Activated naive CD8-positive, alpha-beta T cell treated with anti-CD3 and anti-CD28 coated beads, Interleukin-2, amount 10 ng/mL, durations not matched to agents 7 days and 5 days (primary cell): ENCODE data around the gene DNAH9. TPM values are rescaled to one million over a fixed set of nuclear protein-coding genes. Genes with fewer than 3 reads are reported as not detected.

Experiments used
- ATAC-seq: fragments of 150-1000 bp; cut with Tn5 transposase; one replicate; pipeline ENCODE4 v1.10.0; 2021; ENCODE audit warnings: low read depth, moderate library complexity
- POLR2A ChIA-PET: fragments of 350-600 bp; sonication (Branson Sonifier 250); formaldehyde crosslinking; loops from one replicate; lab custom pipeline; 2021; ENCODE audit warnings: antibody characterized with exemption; lab: Charles Lee
- DNase-seq: peaks from one replicate; pipeline ENCODE4 v3.0.0; 2021
- H3K27ac Mint-ChIP-seq: one replicate; pipeline ENCODE4 v1.8.0; 2022; ENCODE audit warnings: mild to moderate bottlenecking, mixed read lengths
- H3K27me3 Mint-ChIP-seq: one replicate; pipeline ENCODE4 v1.8.0; 2022; ENCODE audit warnings: mild to moderate bottlenecking, moderate library complexity, mixed read lengths
- H3K36me3 Mint-ChIP-seq: one replicate; pipeline ENCODE4 v1.8.0; 2021; ENCODE audit warnings: mild to moderate bottlenecking, mixed read lengths
- H3K4me1 Mint-ChIP-seq: one replicate; pipeline ENCODE4 v1.8.0; 2021; ENCODE audit warnings: mixed read lengths
- H3K4me3 Mint-ChIP-seq: one replicate; pipeline ENCODE4 v1.8.0; 2022; ENCODE audit warnings: mild to moderate bottlenecking, moderate library complexity, mixed read lengths
- H3K9me3 Mint-ChIP-seq: one replicate; pipeline ENCODE4 v1.8.0; 2021; ENCODE audit warnings: mixed read lengths
- total RNA-seq, 2 experiments: library from RNA; stranded (reverse); gene quantifications; one replicate each; pipeline ENCODE4 v1.2.3, GENCODE V29; 2021

The DNAH9 gene
- not detected for total RNA-seq

- H3K4me3 Mint-ChIP-seq = peak within 1 kb of the TSS; percentile 3
- peaks cover 3% of the 10 kb centered on the region for H3K36me3 Mint-ChIP-seq
- peaks cover 5% of the 10 kb centered on the region for H3K9me3 Mint-ChIP-seq
- POLR2A ChIA-PET = no interaction called here
- peak within 1 kb of the TSS; percentile 2 for H3K27ac Mint-ChIP-seq
- H3K4me1 Mint-ChIP-seq = peaks cover 3% of the 10 kb centered on the region
- DNase-seq (peak; percentile 30), ATAC-seq (peak; percentile 47)
- H3K27me3 Mint-ChIP-seq = peaks cover 20% of the 10 kb centered on the region
These were observed at the start of gene DNAH9 for GRCh38 chr17:11598274-11599221. Gene DNAH9, plus strand, starts transcription at chr17:11598470. Its CDS starts 29 bp downstream, at chr17:11598499.

GRCh38 chr17:11550431-11550830 is 47.8 kb upstream of the DNAH9 start:
- H3K27me3 Mint-ChIP-seq = no peaks in the 10 kb centered on the region
- ATAC-seq (no peak), DNase-seq (no peak)
- H3K9me3 Mint-ChIP-seq = peaks cover 2% of the 10 kb centered on the region
- H3K27ac Mint-ChIP-seq = no peak overlapping the region
- no peak overlapping the region for H3K4me3 Mint-ChIP-seq
- POLR2A ChIA-PET = no interaction called here
- no peaks in the 10 kb centered on the region for H3K36me3 Mint-ChIP-seq
- H3K4me1 Mint-ChIP-seq = no peaks in the 10 kb centered on the region

- no peaks in the 10 kb centered on the region for H3K36me3 Mint-ChIP-seq
- POLR2A ChIA-PET = no interaction called here
- ATAC-seq (no peak), DNase-seq (no peak)
- no peak overlapping the region for H3K4me3 Mint-ChIP-seq
- no peaks in the 10 kb centered on the region for H3K27me3 Mint-ChIP-seq
- no peak overlapping the region for H3K27ac Mint-ChIP-seq
- no peaks in the 10 kb centered on the region for H3K4me1 Mint-ChIP-seq
- peaks cover 4% of the 10 kb centered on the region for H3K9me3 Mint-ChIP-seq
These were observed 46.8 kb upstream of the DNAH9 start for GRCh38 chr17:11551442-11551841.

- H3K36me3 Mint-ChIP-seq = no peaks in the 10 kb centered on the region
- no peaks in the 10 kb centered on the region for H3K27me3 Mint-ChIP-seq
- H3K4me3 Mint-ChIP-seq = no peak overlapping the region
- ATAC-seq (no peak), DNase-seq (no peak)
- no peak overlapping the region for H3K27ac Mint-ChIP-seq
- POLR2A ChIA-PET = no interaction called here
- H3K4me1 Mint-ChIP-seq = no peaks in the 10 kb centered on the region
- peaks cover 4% of the 10 kb centered on the region for H3K9me3 Mint-ChIP-seq
These were observed 45.1 kb upstream of the DNAH9 start for GRCh38 chr17:11553135-11553534.

- Mint-ChIP-seq H3K27ac (no peak overlapping the region), H3K4me3 (no peak overlapping the region), H3K36me3 (no peaks in the 10 kb centered on the region), H3K4me1 (no peaks in the 10 kb centered on the region), H3K9me3 (peaks cover 4% of the 10 kb centered on the region), H3K27me3 (no peaks in the 10 kb centered on the region)
- DNase-seq (no peak), ATAC-seq (no peak)
- POLR2A ChIA-PET = no interaction called here
These were observed 44.2 kb upstream of the DNAH9 start for GRCh38 chr17:11554042-11554441.

GRCh38 chr17:11554542-11554941 is 43.7 kb upstream of the DNAH9 start:
- Mint-ChIP-seq H3K27me3 (no peaks in the 10 kb centered on the region), H3K27ac (no peak overlapping the region), H3K4me1 (no peaks in the 10 kb centered on the region), H3K36me3 (no peaks in the 10 kb centered on the region), H3K9me3 (peaks cover 4% of the 10 kb centered on the region), H3K4me3 (no peak overlapping the region)
- POLR2A ChIA-PET = no interaction called here
- DNase-seq = no peak
- no peak for ATAC-seq

- Mint-ChIP-seq H3K27me3 (no peaks in the 10 kb centered on the region), H3K27ac (no peak overlapping the region), H3K36me3 (no peaks in the 10 kb centered on the region), H3K4me1 (no peaks in the 10 kb centered on the region), H3K4me3 (no peak overlapping the region), H3K9me3 (peaks cover 4% of the 10 kb centered on the region)
- ATAC-seq (no peak), DNase-seq (no peak)
- POLR2A ChIA-PET = no interaction called here
These were observed 42.7 kb upstream of the DNAH9 start for GRCh38 chr17:11555530-11555929.

GRCh38 chr17:11557727-11558452 is 40.4 kb upstream of the DNAH9 start:
- H3K4me3 Mint-ChIP-seq = no peak overlapping the region
- no peak for ATAC-seq

GRCh38 chr17:11558681-11559234 is 39.5 kb upstream of the DNAH9 start:
- Mint-ChIP-seq H3K27me3 (no peaks in the 10 kb centered on the region), H3K4me1 (no peaks in the 10 kb centered on the region), H3K36me3 (no peaks in the 10 kb centered on the region), H3K4me3 (no peak overlapping the region), H3K9me3 (peaks cover 2% of the 10 kb centered on the region), H3K27ac (no peak overlapping the region)
- ATAC-seq (no peak), DNase-seq (no peak)
- POLR2A ChIA-PET = no interaction called here

More at GRCh38 chr17:11557727-11558452, 40.4 kb upstream of the DNAH9 start:
- Mint-ChIP-seq H3K4me1 (no peaks in the 10 kb centered on the region), H3K36me3 (no peaks in the 10 kb centered on the region), H3K9me3 (peaks cover 2% of the 10 kb centered on the region), H3K27ac (no peak overlapping the region), H3K27me3 (no peaks in the 10 kb centered on the region)
- POLR2A ChIA-PET = no interaction called here
- DNase-seq = no peak

GRCh38 chr17:11559601-11560000 is 38.7 kb upstream of the DNAH9 start:
- Mint-ChIP-seq H3K36me3 (no peaks in the 10 kb centered on the region), H3K4me1 (no peaks in the 10 kb centered on the region), H3K27ac (no peak overlapping the region), H3K9me3 (peaks cover 2% of the 10 kb centered on the region), H3K4me3 (no peak overlapping the region), H3K27me3 (no peaks in the 10 kb centered on the region)
- ATAC-seq (no peak), DNase-seq (no peak)
- POLR2A ChIA-PET = no interaction called here

GRCh38 chr17:11561281-11561680 is 37.0 kb upstream of the DNAH9 start:
- Mint-ChIP-seq H3K9me3 (peaks cover 2% of the 10 kb centered on the region), H3K27ac (no peak overlapping the region), H3K4me1 (no peaks in the 10 kb centered on the region), H3K4me3 (no peak overlapping the region), H3K27me3 (no peaks in the 10 kb centered on the region), H3K36me3 (no peaks in the 10 kb centered on the region)
- DNase-seq (no peak), ATAC-seq (no peak)
- POLR2A ChIA-PET = no interaction called here

- no peak for ATAC-seq
- POLR2A ChIA-PET = no interaction called here
- H3K27me3 Mint-ChIP-seq = no peaks in the 10 kb centered on the region
- peaks cover 2% of the 10 kb centered on the region for H3K9me3 Mint-ChIP-seq
- no peak overlapping the region for H3K27ac Mint-ChIP-seq
- DNase-seq = no peak
- no peaks in the 10 kb centered on the region for H3K36me3 Mint-ChIP-seq
- H3K4me1 Mint-ChIP-seq = no peaks in the 10 kb centered on the region
- H3K4me3 Mint-ChIP-seq = no peak overlapping the region
These were observed 36.6 kb upstream of the DNAH9 start for GRCh38 chr17:11561702-11562101.

GRCh38 chr17:11564589-11565380 is 33.5 kb upstream of the DNAH9 start:
- no peaks in the 10 kb centered on the region for H3K4me1 Mint-ChIP-seq
- peaks cover 2% of the 10 kb centered on the region for H3K9me3 Mint-ChIP-seq
- no peaks in the 10 kb centered on the region for H3K36me3 Mint-ChIP-seq
- H3K27ac Mint-ChIP-seq = no peak overlapping the region
- DNase-seq (no peak), ATAC-seq (no peak)
- H3K27me3 Mint-ChIP-seq = no peaks in the 10 kb centered on the region
- H3K4me3 Mint-ChIP-seq = no peak overlapping the region
- POLR2A ChIA-PET = no interaction called here
